ENCODE measurements around the gene P2RY10. TPM values are rescaled to one million over a fixed set of nuclear protein-coding genes. Genes with fewer than 3 reads are reported as not detected.

The P2RY10 gene
- total and polyA plus RNA-seq, 2 donors (not counting 3 experiments of a cell fraction or from before 2014, with no cell fraction given) = not detected

- Histone ChIP-seq H3K9me1 (replicated peaks; ENCODE audit: control insufficient read depth, extremely low read depth, insufficient read depth, low read length) (no peaks in the 10 kb centered on the region), H3K27ac (ENCODE audit: insufficient read depth, low read depth, low read length) (no peak overlapping the region), H3K4me2 (ENCODE audit: insufficient read depth, low read length) (no peak overlapping the region), H4K20me1 (replicated peaks; ENCODE audit: control insufficient read depth, extremely low read depth, insufficient read depth, low read length) (no peaks in the 10 kb centered on the region), H3K4me3 (replicated peaks in 1 of 3; ENCODE audit: insufficient read depth in 1 of 3, low read depth in 1 of 3, low read length in 3 of 3) (no peak overlapping the region), H3K4me1 (ENCODE audit: control insufficient read depth, extremely low read depth, insufficient read depth, low read length) (no peaks in the 10 kb centered on the region), H2AFZ (ENCODE audit: low read depth, low read length) (no peak overlapping the region), H3K79me2 (ENCODE audit: control insufficient read depth, insufficient read depth, low read length) (no peaks in the 10 kb centered on the region), H3K9me3 (replicated peaks; ENCODE audit: control insufficient read depth, insufficient read depth, low read length) (no peaks in the 10 kb centered on the region), H3K27me3 (ENCODE audit: control insufficient read depth in 2 of 2, insufficient read depth in 2 of 2, low read length in 2 of 2) (no peaks in the 10 kb centered on the region), H3K9ac (replicated peaks; ENCODE audit: extremely low read depth, insufficient read depth, low read length) (no peak overlapping the region), H3K36me3 (ENCODE audit: control insufficient read depth in 2 of 2, extremely low read depth in 1 of 2, insufficient read depth in 2 of 2, low read length in 2 of 2) (no peaks in the 10 kb centered on the region)
- ChIA-PET CTCF (no interaction called here), POLR2A (no interaction called here)
- no peak for DNase-seq (ENCODE audit: low read depth, low spot score)
- BruUV-seq (replicated peaks) = no TSS peak
- no peak for FAIRE-seq
- dilution Hi-C loops (cut with MboI; ENCODE audit: extremely low pct_ligation_motif_present, low sequenced_read_pairs) (no loop called here), intact Hi-C loops (cut with micrococcal nuclease) (no loop called here)
- no peak for TF ChIP-seq POLR2AphosphoS5 (IDR thresholded peaks at IDR 0.05; ENCODE audit: insufficient read depth, low read depth, low read length)
- TF ChIP-seq FOS (IDR thresholded peaks at IDR 0.05; ENCODE audit: borderline replicate concordance, insufficient read depth, low read length) = no peak
- TF ChIP-seq JUN (IDR thresholded peaks at IDR 0.05; ENCODE audit: borderline replicate concordance, insufficient read depth, insufficient read length, low read depth) = no peak
- TF ChIP-seq MAX (IDR thresholded peaks at IDR 0.05; ENCODE audit: insufficient read depth, insufficient read length) = no peak
- no peak for TF ChIP-seq MYC (IDR thresholded peaks at IDR 0.05; ENCODE audit: low read depth, low read length)
- no peak for TF ChIP-seq GATA2 (IDR thresholded peaks at IDR 0.05; ENCODE audit: insufficient read depth, insufficient read length, low read depth, low read length)
- no peak for TF ChIP-seq CTCF (IDR thresholded peaks at IDR 0.05; ENCODE audit: extremely low read depth in 1 of 2, insufficient read depth in 1 of 2, low read depth in 1 of 2, low read length in 2 of 2)
- no peak for TF ChIP-seq EZH2 (IDR thresholded peaks at IDR 0.05; ENCODE audit: borderline replicate concordance, low read depth, low read length, severe bottlenecking)
- TF ChIP-seq POLR2A (IDR thresholded peaks at IDR 0.05; ENCODE audit: low read depth, low read length) = no peak
Measured at GRCh38 chrX:78979789-78980464, 34.7 kb downstream of the P2RY10 start.

Measured in endothelial cell of umbilical vein (primary cell).